Measurements from ENCODE around the gene AQP1. TPM values are rescaled to one million over a fixed set of nuclear protein-coding genes. Genes with fewer than 3 reads are reported as not detected.

AQP1 gene
- total and polyA plus RNA-seq, 4 donors: 8.9 to 76.3 (median 23.5) TPM

DNA sequence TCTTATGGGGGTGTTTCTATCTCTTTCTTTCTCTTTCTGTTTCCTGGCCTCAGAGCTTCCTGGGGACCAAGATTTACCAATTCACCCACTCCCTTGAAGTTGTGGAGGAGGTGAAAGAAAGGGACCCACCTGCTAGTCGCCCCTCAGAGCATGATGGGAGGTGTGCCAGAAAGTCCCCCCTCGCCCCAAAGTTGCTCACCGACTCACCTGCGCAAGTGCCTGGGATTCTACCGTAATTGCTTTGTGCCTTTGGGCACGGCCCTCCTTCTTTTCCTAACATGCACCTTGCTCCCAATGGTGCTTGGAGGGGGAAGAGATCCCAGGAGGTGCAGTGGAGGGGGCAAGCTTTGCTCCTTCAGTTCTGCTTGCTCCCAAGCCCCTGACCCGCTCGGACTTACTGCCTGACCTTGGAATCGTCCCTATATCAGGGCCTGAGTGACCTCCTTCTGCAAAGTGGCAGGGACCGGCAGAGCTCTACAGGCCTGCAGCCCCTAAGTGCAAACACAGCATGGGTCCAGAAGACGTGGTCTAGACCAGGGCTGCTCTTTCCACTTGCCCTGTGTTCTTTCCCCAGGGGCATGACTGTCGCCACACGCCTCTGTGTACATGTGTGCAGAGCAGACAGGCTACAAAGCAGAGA, 12.2 kb downstream of the AQP1 start (continued):
- TF ChIP-seq, protein P1, sequence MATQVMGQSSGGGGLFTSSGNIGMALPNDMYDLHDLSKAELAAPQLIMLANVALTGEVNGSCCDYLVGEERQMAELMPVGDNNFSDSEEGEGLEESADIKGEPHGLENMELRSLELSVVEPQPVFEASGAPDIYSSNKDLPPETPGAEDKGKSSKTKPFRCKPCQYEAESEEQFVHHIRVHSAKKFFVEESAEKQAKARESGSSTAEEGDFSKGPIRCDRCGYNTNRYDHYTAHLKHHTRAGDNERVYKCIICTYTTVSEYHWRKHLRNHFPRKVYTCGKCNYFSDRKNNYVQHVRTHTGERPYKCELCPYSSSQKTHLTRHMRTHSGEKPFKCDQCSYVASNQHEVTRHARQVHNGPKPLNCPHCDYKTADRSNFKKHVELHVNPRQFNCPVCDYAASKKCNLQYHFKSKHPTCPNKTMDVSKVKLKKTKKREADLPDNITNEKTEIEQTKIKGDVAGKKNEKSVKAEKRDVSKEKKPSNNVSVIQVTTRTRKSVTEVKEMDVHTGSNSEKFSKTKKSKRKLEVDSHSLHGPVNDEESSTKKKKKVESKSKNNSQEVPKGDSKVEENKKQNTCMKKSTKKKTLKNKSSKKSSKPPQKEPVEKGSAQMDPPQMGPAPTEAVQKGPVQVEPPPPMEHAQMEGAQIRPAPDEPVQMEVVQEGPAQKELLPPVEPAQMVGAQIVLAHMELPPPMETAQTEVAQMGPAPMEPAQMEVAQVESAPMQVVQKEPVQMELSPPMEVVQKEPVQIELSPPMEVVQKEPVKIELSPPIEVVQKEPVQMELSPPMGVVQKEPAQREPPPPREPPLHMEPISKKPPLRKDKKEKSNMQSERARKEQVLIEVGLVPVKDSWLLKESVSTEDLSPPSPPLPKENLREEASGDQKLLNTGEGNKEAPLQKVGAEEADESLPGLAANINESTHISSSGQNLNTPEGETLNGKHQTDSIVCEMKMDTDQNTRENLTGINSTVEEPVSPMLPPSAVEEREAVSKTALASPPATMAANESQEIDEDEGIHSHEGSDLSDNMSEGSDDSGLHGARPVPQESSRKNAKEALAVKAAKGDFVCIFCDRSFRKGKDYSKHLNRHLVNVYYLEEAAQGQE (IDR thresholded peaks at IDR 0.05): no peak

DNA sequence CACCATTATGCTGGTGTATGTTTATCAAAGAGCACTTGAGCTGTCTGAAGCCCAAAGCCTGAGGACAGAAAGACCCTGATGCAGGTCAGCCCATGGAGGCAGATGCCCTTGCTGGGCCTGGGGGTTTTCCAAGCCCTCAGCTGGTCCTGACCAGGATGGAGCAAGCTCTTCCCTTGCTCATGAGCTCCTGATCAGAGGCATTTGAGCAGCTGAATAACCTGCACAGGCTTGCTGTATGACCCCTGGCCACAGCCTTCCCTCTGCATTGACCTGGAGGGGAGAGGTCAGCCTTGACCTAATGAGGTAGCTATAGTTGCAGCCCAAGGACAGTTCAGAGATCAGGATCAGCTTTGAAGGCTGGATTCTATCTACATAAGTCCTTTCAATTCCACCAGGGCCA, 13.0 kb downstream of the AQP1 start:
- Histone ChIP-seq H3K27ac (ENCODE audit: low read depth in 1 of 2, low read length in 2 of 2) (no peak overlapping the region), H3K36me3 (ENCODE audit: control insufficient read depth in 4 of 4, insufficient read depth in 3 of 4, low read depth in 1 of 4, low read length in 3 of 4) (no peaks in the 10 kb centered on the region)

DNA sequence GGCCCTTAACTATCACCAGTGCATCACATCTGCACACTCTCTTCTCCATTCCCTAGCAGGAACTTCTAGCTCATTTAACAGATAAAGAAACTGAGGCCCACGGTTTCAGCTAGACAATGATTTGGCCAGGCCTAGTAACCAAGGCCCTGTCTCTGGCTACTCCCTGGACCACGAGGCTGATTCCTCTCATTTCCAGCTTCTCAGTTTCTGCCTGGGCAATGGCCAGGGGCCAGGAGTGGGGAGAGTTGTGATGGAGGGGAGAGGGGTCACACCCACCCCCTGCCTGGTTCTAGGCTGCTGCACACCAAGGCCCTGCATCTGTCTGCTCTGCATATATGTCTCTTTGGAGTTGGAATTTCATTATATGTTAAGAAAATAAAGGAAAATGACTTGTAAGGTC, 13.5 kb downstream of the AQP1 start:
- H3K27ac ChIP-seq (ENCODE audit: low read depth in 1 of 2, low read length in 2 of 2): no peak overlapping the region
- no peak overlapping the region for H3K4me3 ChIP-seq (ENCODE audit: low read depth in 1 of 3, low read length in 3 of 3)
- H3K9ac ChIP-seq (ENCODE audit: low read depth in 1 of 2, low read length in 2 of 2): no peak overlapping the region
- no peak for TF ChIP-seq FOXA1 (IDR thresholded peaks at IDR 0.05)
- no peak for TF ChIP-seq SP1 (IDR thresholded peaks at IDR 0.05)
- TF ChIP-seq RAD21 (IDR thresholded peaks at IDR 0.05): no peak
- no peak for TF ChIP-seq TAF1 (conservative IDR thresholded peaks at IDR 0.05)
- TF ChIP-seq NR2F2 (IDR thresholded peaks at IDR 0.05): no peak
- no peaks in the 10 kb centered on the region for H3K27me3 ChIP-seq (ENCODE audit: control insufficient read depth in 4 of 4, insufficient read depth in 4 of 4, low read length in 3 of 4)
- H3K9me3 ChIP-seq (ENCODE audit: control insufficient read depth in 4 of 4, low read length in 3 of 4): no peaks in the 10 kb centered on the region
- WGBS: 84% methylated on average over 2 of the region's 2 CpGs
- DNase-seq (ENCODE audit: low spot score): peak; percentile 33
- H3K36me3 ChIP-seq (ENCODE audit: control insufficient read depth in 4 of 4, insufficient read depth in 3 of 4, low read depth in 1 of 4, low read length in 3 of 4): no peaks in the 10 kb centered on the region
- H3K4me1 ChIP-seq (ENCODE audit: control insufficient read depth in 4 of 4, insufficient read depth in 4 of 4, low read length in 3 of 4): no peaks in the 10 kb centered on the region

More for the DNA sequence above, 13.0 kb downstream of the AQP1 start:
- Histone ChIP-seq H3K27me3 (ENCODE audit: control insufficient read depth in 4 of 4, insufficient read depth in 4 of 4, low read length in 3 of 4) (no peaks in the 10 kb centered on the region), H3K9me3 (ENCODE audit: control insufficient read depth in 4 of 4, low read length in 3 of 4) (no peaks in the 10 kb centered on the region), H3K4me3 (ENCODE audit: low read depth in 1 of 3, low read length in 3 of 3) (no peak overlapping the region), H3K4me1 (ENCODE audit: control insufficient read depth in 4 of 4, insufficient read depth in 4 of 4, low read length in 3 of 4) (no peaks in the 10 kb centered on the region), H3K9ac (ENCODE audit: low read depth in 1 of 2, low read length in 2 of 2) (no peak overlapping the region)
- DNase-seq (ENCODE audit: low spot score): peak; percentile 35
- no peak for TF ChIP-seq FOXA1 (IDR thresholded peaks at IDR 0.05)

DNA sequence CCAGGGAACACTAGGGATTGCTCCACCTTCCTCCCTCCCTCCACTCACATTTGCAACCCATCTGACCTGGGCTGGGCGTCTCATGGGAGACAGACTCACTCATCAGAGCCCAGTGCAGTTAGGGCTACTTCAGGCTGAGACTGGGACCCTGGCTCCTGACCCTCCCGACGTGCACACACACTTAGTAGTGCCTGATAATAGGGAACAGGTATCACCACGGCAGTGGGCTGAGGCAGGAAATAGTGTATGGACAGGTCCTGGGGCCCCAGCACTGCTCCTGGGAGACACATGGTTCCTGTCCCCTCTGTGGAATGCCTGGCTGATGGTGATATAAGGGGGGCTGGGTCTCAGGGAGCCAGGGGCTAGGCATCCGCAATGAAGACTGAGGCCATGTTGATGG, 14.3 kb downstream of the AQP1 start:
- Histone ChIP-seq H3K4me1 (ENCODE audit: control insufficient read depth in 4 of 4, insufficient read depth in 4 of 4, low read length in 3 of 4) (no peaks in the 10 kb centered on the region), H3K4me3 (ENCODE audit: low read depth in 1 of 3, low read length in 3 of 3) (no peak overlapping the region), H3K9me3 (ENCODE audit: control insufficient read depth in 4 of 4, low read length in 3 of 4) (no peaks in the 10 kb centered on the region), H3K36me3 (ENCODE audit: control insufficient read depth in 4 of 4, insufficient read depth in 3 of 4, low read depth in 1 of 4, low read length in 3 of 4) (no peaks in the 10 kb centered on the region), H3K27ac (ENCODE audit: low read depth in 1 of 2, low read length in 2 of 2) (no peak overlapping the region), H3K9ac (ENCODE audit: low read depth in 1 of 2, low read length in 2 of 2) (no peak overlapping the region), H3K27me3 (ENCODE audit: control insufficient read depth in 4 of 4, insufficient read depth in 4 of 4, low read length in 3 of 4) (no peaks in the 10 kb centered on the region)
- 91% methylated on average over 5 of the region's 5 CpGs for WGBS
- DNase-seq (ENCODE audit: low spot score): no peak
- TF ChIP-seq, protein P1 (IDR thresholded peaks at IDR 0.05): no peak
- TF ChIP-seq, protein P2, sequence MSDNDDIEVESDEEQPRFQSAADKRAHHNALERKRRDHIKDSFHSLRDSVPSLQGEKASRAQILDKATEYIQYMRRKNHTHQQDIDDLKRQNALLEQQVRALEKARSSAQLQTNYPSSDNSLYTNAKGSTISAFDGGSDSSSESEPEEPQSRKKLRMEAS (IDR thresholded peaks at IDR 0.05): no peak
- TF ChIP-seq NR2F2 (IDR thresholded peaks at IDR 0.05) (no peak), FOXA1 (IDR thresholded peaks at IDR 0.05) (no peak), SP1 (IDR thresholded peaks at IDR 0.05) (no peak), RAD21 (IDR thresholded peaks at IDR 0.05) (no peak), RXRA (IDR thresholded peaks at IDR 0.05) (no peak), YY1 (IDR thresholded peaks at IDR 0.05) (no peak), FOXA2 (IDR thresholded peaks at IDR 0.05) (no peak), JUND (IDR thresholded peaks at IDR 0.05) (no peak), HNF4A (conservative IDR thresholded peaks at IDR 0.05) (no peak)
- TF ChIP-seq, protein P3, sequence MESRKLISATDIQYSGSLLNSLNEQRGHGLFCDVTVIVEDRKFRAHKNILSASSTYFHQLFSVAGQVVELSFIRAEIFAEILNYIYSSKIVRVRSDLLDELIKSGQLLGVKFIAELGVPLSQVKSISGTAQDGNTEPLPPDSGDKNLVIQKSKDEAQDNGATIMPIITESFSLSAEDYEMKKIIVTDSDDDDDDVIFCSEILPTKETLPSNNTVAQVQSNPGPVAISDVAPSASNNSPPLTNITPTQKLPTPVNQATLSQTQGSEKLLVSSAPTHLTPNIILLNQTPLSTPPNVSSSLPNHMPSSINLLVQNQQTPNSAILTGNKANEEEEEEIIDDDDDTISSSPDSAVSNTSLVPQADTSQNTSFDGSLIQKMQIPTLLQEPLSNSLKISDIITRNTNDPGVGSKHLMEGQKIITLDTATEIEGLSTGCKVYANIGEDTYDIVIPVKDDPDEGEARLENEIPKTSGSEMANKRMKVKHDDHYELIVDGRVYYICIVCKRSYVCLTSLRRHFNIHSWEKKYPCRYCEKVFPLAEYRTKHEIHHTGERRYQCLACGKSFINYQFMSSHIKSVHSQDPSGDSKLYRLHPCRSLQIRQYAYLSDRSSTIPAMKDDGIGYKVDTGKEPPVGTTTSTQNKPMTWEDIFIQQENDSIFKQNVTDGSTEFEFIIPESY (IDR thresholded peaks at IDR 0.05): no peak
- TF ChIP-seq, protein P4, sequence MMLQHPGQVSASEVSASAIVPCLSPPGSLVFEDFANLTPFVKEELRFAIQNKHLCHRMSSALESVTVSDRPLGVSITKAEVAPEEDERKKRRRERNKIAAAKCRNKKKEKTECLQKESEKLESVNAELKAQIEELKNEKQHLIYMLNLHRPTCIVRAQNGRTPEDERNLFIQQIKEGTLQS (IDR thresholded peaks at IDR 0.05): no peak
